ENCODE measurements around the gene PTPN11.
A peak's percentile ranks its signal among the peaks of the same experiment; 100 is the strongest.
"Not testable (repeated sequence)": the region's sequence is repeated elsewhere in the genome, so short reads cannot be mapped to it uniquely, and the experiment has no call there.

The PTPN11 gene

DNA sequence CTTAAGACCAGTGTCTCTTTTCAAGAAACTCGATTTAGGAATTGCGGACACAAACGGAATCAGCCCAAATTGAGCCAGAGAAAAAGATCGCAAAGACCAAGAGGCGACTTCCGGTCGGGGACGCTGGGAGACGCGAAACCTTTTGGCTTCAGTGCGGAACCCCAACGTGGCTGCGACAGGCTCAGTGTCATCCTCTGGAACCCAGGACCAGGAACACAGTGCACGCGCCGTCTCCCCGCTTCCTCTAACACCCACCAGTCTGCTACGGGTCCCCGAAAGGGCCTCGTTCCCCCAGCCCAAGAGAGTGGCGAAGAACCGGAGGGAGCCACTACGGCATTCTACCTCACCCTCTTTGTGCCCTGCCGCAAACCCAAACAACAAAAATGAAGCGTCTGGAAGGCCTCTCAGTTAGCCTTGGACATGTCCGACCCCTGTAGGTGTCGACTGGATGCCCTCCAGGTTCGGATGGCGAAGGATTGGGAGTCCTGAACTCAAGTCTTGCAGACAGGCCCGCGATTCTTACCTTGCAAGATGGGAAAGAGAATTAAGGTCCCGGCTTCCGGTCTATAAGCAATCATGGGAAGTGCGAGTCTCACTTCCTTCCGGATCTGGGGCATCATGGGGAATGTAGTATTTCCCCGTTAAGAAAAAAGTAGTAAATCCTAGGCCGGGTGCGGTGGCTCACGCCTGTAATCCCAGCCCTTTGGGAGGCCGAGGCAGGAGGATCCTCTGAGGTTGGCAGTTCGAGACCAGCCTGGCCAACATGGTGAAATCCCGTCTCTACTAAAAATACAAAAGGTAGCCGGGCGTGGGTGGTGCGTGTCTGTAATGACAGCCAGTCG lies 9.5 kb upstream of the PTPN11 start, which contains the start of gene RPL6:
Gene RPL6 (minus strand): TSS at position 542 of the 842 bp plus-strand sequence. CDS start 949 bp downstream, outside the sequence.
- DNase-seq (ENCODE audit: low spot score), result peak; percentile 98

DNA sequence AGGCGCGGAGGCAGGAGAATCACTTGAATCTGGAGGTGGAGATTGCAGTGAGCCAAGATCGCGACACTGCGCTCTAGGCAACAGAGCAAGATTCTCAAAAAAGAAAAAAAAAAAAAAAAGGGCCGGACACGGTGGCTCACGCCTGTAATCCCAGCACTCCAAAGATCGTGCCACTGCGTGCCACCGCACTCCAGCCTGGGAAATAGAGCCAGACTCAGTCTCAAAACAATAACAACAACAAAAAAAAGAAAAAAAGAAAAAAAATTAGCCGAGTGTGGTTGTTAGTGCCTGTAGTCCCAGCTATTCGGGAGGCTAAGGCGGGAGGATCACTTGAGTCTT lies 8.9 kb upstream of the PTPN11 start:
- no peak for DNase-seq (ENCODE audit: low spot score)

DNA sequence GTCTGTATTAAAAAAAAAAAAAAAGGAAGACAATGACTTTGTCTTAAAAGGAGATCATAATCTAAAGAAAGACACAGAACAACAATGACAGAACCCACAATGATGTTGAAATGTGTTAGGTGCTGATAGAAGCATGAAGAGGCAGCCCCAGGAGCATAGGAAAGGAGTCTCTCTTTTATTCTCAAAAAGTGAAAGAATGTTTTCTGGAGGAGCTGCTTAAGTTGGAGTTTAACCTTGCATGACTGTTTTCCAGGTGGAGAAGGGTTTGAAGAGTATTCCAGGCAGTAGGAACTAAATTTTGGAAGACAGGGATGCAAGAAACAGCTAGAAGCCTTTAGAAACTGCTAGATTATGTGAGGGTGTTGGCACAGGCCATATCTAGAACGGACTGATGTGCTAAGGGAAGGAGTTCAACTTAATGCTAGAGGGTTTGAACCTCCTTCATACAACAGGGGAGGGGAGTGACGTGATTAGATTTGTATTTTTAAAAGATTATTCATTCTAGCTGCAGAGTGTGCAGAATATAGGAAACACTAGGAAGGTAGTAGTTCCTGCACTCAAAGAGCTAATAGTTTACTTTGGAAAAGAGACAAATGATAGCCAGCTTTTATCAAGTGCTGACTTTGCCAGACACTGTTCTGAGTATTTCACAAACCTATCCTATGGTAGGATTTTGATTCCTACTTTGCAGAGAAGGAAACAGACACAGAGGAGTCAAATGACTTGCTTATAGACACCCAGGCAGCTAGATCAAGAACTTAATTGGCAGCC lies 4.7 kb upstream of the PTPN11 start:
- DNase-seq (ENCODE audit: low spot score), result no peak

DNA sequence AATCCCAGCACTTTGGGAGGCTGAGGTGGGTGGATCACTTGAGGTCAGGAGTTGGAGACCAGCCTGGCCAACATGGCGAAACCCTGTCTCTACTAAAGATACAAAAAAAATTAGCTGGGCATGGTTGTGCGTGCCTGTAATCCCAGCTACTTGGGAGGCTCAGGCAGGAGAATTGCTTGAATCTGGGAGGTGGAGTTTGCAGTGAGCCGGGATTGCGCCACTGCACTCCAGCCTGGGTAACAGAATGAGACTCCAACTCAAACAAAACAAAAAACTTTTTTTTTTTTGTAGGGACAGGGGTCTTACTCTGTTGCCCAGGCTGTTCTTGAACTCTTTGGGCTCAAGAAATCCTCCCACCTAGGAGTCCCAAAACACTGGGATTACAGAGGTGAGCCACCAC lies 3.3 kb upstream of the PTPN11 start:
- DNase-seq (ENCODE audit: low spot score), result not testable (repeated sequence)

DNA sequence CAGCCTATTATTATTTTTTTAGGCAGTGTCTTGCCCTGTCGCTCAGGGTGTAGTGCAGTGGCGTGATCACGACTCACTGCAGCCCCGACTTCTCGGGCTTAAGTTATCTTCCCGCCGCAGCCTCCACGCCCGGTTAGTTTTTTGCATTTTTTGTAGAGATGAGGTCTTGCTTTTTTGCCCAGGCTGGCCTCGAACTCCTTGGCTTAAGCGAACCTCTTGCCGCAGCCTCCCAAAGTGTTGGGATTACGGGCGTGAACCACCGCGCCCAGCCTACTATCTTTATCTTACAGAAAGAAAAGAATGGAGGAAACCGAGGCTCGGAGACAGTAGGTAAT lies 507 bp upstream of the PTPN11 start:
- no peak for DNase-seq (ENCODE audit: low spot score)

DNA sequence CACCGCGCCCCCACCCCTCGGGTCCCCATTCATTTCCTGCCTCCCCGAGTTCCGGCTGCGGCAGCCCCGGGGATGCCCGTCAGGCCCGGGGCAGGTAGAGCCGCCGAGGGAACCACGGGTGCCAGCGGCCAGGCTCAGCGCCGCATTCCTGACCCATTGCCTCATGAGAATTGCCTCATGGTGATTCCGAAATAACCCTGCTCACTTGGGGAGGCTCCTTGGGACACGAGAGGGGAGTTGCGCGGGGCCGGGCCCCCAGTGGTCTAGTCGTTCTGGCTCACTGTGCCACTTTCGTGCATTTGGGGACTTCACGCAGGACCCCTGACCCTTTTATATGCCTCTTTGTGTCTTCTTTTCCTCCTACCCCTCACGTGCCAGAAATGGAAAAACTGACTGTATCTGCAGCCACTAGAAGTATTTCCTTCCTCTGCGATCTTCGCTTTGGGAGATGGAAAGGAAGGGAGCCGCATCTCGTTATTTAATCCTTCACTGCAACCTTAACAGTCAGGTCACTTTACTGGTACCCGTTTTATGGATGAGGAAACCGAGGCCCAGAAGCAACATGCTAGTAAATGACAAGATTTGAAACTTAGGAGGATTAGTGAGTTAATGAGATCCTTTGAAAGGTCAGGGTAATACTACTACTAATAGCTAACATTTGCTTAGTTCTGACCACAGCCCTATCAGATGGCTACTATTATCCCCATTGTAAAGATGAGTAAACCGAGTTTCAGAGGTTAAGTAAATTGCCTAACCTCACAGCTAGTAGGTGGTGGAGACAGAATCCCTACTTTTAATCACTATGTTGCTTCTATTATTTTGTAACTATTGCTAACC lies 768 bp downstream of the PTPN11 start:
- DNase-seq (ENCODE audit: low spot score), result peak; percentile 26

DNA sequence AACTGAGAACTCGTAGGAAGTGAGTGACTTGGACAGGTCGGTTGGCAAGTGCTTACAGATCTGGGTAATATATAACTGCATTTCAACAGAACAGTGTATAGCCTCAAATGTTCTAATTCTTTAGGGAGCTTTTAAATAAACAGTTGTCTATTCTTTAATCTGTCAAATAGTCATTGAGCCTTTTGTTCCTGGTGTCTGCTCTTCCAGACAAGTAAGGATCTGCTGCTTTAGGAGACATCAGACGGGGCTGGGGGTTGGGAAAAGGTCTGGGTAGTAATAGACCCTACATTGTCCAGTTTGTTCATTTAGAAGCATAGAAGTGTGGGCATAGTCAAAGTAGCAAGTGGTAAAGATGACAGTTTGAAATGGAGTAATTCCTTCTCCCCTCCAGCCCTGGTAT lies 2.0 kb downstream of the PTPN11 start:
- no peak for DNase-seq (ENCODE audit: low spot score)

DNA sequence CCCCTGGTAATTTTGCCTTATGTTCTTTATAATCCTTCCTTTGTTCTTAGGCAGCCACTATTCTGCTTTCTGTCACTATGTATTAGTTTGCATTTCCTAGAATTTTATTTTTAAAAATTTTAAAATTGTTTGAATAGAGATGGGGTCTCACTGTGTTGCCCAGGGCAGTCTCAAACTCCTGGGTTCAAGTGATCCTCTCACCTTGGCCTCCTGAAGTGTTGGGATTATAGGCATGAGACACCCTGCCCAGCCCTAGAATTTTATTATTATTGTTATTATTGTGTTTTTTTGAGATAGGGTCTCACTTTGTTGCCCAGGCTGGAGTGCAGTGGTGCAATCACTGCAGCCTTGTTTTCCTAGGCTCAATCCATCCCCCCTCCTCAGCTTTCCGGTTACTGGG lies 2.6 kb downstream of the PTPN11 start:
- DNase-seq (ENCODE audit: low spot score), result no peak

DNA sequence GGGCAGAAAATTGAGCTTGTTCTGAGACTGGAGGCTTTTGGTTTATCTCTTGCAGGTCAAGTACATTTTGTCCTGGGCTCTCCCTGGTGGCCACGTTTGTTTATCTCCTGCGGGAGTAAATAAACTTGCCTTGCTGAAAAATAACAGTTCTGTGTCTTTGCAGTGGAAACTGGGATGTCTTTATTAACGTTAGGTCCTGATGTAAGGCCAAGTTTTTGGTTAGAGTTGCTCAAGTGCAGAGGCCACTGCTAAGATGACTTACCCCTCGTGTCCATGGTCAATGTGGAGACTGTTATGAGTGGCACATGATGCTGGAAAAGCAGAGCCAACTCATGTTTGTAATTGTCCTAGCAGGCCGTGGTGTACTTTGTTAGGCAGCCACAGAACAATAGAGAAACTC lies 3.8 kb downstream of the PTPN11 start:
- DNase-seq (ENCODE audit: low spot score), result no peak

DNA sequence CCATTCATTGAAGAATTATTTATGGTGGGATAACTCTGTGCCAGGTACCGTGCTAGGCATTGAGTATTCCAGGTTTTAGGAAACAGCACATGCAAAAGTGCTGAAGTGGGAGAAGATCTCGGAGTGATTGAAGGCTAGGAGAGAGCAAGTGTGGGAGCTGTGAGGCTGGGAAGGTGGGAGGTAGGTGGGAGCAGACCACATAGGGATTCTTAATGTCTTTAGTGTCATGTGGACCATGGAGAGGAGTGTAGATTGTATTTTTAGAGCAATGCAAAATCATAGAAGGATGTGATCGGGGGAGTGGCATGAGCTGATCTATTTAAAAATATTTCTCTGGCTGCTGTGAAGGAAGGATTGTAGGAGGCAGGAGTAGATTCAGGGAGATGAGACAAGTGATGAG lies 5.4 kb downstream of the PTPN11 start:
- DNase-seq (ENCODE audit: low spot score), result no peak

DNA sequence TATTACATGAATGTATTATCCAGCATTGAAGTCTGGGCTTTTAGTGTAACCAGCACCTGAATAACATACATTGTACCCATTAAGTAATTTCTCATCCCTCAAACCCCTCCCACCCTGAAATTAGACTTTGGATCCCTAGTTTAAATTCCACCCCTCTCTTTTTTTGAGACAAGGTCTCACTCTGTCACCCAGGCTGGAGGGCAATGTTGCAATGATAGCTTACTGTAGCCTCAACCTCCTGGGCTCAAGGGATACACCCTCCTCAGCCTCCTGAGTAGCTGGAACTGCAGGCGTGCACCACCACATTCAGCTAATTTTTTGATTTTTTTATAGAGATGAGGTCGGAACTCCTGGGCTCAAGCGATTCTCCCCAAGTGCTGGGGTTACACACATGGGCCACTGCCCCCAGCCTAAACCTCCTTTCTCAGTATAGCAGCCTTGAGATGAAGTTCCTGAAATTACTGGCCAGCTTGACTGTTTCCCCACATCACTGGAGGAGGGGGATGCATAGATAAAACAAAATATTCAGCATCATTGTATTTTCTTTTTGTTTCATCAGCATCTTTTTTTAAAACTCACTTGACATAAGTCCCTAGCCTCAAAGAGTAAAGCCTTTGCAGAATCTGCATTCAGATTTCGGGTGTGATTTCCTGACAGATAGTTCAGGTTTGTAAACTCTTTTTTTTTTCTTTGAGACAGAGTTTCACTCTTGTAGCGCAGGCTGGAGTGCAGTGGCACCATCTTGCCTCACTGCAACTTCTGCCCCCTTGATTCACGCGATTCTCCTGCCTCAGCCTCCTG lies 7.0 kb downstream of the PTPN11 start:
- no peak for DNase-seq (ENCODE audit: low spot score)

DNA sequence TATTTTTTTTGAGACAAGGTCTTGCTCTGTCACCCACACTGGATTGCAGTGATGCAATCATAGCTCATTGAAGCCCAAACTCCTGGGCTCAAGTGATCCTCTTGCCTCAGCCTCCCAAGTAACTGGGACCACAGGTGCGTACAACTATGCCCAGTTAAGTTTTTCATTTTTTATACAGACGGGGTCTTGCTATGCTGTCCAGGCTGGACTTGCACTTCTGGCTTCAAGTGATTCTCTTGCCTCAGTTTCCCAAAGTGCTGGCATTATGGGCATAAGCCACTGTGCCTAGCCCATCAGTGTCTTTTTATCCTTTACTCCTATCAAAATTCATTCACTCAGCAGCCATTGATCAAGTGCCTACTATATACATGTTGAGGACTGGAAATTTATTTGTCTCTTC lies 9.0 kb downstream of the PTPN11 start:
- DNase-seq (ENCODE audit: low spot score), result no peak

DNA sequence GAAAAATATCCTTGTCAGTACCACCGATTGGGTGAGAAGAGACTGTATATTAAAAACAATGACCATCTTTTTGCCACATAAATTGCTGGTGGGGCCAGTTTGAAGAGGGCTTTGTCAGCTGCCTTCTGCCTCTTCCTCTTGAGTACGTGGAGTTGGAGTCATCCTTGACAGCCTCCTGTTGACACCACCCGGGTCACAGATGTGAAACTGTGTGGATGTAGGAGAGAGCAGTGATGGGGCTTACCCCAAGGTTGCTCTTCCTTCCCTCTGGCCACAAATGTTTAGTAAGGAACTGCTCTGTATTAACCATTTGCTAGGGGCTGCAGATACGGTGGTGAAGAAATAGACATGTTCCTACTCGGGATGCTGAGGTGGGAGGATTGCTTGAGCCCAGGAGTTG lies 12.2 kb downstream of the PTPN11 start:
- DNase-seq (ENCODE audit: low spot score), result no peak

DNA sequence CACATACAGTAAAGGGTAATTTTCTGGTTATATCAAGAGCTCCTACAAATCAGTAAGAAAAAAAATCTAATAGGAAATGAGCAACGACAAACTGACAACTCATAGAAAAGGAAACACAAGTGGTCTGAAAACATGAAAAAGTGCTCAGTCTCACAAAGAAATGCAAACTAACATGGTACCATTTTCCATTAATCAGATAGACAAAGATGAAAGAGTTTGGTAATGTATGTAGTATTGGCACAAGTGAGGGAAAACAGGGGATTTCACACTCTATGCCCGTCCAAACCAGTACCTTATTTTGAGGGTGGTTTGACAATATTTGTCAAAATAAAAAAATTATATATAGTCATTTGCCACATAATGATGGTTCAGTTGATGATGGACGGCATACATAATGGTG lies 13.2 kb downstream of the PTPN11 start:
- no peak for DNase-seq (ENCODE audit: low spot score)

DNA sequence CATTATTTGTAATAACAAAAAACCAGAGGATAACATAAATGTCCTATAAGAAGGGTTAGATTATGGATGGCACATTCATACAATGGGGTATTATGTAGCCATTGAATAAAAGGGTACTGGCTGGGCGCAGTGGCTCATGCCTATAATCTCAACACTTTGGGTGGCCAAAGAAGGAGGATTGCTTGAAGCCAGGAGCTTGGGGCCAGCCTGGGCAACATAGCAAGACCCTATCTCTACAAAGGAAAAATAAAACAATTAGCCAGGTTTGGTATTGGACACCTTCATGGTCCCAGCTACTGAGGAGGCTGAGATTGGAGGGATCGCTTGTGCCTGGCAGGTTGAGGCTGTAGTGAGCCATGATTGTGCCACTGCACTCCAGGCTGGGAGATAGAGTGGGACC lies 14.8 kb downstream of the PTPN11 start:
- no peak for DNase-seq (ENCODE audit: low spot score)

DNA sequence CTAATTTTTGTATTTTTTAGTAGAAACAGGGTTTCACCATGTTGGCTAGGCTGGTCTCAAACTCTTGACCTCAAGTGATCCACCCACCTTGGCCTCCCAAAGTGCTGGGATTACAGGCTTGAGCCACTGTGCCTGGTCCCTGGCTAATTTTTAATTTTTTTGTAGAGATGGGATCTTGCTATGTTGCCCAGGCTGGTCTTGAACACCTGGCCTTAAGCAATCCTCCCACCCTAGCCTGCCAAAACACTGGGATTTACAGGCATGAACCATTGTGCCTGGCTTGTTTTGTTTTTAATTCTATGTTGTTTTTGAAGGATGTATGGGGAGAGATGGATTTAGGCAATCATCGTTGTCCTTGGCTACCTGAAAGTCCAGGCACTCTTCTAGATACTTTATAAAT lies 19.9 kb downstream of the PTPN11 start:
- DNase-seq (ENCODE audit: low spot score), result not testable (repeated sequence)

DNA sequence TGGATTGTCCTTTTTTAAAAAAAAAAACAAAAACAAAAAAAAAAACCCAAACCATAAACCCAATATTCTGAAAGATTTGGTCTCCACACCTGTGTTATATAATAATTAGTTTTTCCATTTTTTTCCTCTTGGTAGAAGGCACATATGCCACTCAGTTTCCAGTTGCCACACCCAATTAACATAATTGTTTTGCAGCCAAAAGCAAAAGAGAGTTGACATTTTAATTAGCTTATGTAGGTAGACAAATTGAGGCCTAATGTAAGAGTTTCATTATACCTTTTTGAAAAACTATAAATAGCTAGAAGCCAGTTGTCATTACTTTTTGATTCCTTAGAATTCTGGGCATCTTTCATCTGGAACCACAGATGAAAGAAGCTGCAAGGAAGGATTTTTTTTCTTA lies 21.0 kb downstream of the PTPN11 start:
- DNase-seq (ENCODE audit: low spot score), result peak; percentile 61

DNA sequence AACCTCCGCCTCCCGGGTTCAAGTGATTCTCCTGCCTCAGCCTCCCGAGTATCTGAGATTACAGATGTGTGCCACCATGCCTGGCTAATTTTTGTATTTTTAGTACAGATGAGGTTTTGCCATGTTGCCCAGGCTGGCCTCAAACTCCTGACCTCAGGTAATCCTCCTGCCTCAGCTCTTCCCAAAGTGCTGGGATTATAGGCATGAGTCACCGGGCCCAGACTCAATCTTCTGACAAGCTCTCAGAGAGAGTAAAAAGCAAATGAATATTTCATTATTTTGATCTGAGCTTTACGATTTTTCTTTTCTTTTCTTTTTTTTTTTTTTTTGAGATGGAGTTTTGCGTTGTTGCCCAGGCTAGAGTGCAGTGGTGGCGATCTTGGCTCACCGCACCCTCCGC lies 21.9 kb downstream of the PTPN11 start:
- not testable (repeated sequence) for DNase-seq (ENCODE audit: low spot score)

DNA sequence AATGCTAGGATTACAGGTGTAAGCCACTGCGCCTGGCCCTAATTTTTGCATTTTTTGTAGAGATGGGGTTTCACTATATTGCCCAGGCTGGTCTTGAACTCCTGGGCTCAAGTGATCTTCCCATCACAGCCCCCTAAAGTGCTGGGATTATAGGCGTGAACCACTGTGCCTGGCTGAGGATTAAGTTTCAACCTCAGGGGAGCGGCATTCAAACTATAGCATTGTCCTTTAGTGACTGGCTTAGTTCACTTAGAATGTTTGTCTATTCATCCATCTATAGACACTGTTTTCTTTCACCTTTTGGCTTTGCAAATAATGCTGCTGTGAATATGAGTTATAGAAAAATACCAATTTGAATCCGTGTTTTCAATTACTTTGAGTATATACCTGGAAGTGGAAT lies 25.2 kb downstream of the PTPN11 start:
- no peak for DNase-seq (ENCODE audit: low spot score)

DNA sequence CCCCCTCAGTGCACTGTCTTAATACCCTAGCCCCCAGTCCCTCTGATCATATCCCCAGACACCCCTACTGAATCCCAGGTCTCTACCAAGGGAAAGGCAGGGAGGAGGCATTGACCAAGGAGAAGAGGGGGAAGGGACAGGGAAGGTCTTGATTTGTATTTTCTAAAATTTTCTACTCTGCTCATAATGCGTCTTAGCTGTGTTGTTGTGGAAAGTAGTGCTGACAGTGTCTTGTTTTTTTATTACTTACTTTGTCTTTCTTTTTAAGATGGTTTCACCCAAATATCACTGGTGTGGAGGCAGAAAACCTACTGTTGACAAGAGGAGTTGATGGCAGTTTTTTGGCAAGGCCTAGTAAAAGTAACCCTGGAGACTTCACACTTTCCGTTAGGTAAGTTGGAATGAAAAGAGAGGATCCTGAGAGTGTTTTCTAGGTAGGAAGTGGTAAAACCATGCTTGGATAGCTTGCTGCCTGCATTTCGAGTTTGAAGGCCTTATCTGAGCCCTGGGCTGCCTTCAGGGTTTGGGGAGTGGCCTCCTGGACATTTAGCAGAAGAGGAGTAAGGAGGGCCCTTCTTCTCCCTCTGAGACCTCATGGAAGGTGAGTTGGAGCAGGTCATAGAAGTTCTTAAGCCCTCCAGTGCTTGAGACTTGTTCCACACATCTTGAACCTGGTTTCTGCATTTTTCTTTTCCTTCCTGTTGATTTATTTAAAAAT lies 27.4 kb downstream of the PTPN11 start:
- no peak for DNase-seq (ENCODE audit: low spot score)

DNA sequence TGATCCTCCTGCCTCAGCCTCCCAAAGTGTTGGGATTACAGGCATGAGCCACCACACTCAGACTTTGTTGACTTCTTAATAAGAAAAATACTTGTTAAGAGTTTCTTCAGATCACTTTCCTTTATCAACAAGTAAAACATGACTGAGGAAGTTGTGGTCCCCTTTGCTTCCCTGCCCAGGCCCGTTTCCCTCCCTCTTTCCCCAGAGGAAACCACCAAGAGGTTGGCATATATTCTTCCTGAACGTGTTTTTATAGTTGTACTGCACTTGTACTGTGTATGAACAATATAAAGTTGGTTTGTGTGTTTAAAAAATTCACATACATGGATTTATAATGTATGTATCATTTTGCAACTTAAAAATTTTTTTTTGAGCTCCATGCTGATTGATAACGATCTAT lies 28.4 kb downstream of the PTPN11 start:
- no peak for DNase-seq (ENCODE audit: low spot score)

All from cerebellar cortex (tissue), 1 donor.